HG03432 (cell line): ENCODE results near the gene EPS15.
A peak's percentile ranks its signal among the peaks of the same experiment; 100 is the strongest.
"Not testable (repeated sequence)": the region's sequence is repeated elsewhere in the genome, so short reads cannot be mapped to it uniquely, and the experiment has no call there.

Experiments
- ATAC-seq: cut with Tn5 transposase; IDR thresholded peaks from one replicate; pipeline ENCODE4 v1.9.1; 2021; ENCODE audit warnings: mild to moderate bottlenecking, moderate library complexity; ENCODE audit not compliant: unreplicated experiment

EPS15 gene

DNA sequence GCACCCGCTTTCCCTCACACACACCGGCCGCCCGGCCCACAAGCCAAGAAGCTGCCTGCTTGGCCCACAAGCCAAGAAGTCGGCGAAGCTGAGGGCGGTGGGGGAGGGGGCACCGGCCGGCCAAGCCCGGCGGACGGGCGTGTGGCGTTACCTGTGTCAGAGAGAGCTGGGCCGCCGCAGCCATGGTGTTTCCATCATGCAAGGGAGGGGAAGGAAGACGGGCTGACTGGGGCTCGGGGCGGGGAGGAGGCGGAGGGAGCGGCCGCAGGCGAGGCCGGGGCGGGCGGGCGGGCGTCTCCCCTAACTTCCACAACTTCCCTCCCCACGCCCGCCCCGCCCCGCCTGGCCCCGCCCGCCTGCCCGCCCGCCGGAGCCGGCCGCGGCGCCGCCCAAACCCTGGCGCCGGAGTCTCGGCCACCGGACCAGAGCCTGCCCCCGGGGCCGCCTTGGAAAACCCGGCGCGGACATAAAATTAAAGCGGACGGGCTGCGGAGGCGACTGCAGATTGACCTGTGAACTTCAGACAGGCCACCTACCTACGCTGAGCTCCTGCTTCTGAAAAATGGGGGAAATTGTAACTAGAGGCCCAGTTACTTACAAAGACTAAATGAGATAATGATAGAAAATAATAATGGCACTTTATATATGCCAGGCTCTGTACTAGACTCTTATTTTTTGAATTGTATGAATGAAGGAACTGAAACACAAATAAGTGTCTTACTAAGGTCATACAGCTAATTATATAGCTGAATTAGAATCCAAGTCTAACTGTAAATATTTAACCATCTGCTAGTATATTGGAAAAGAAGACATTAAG is at the start of gene EPS15:
EPS15 (minus strand) TSS at position 219 of the 817 bp plus-strand sequence; CDS start at position 184, 35 bp downstream.
- peak; percentile 68 for ATAC-seq

DNA sequence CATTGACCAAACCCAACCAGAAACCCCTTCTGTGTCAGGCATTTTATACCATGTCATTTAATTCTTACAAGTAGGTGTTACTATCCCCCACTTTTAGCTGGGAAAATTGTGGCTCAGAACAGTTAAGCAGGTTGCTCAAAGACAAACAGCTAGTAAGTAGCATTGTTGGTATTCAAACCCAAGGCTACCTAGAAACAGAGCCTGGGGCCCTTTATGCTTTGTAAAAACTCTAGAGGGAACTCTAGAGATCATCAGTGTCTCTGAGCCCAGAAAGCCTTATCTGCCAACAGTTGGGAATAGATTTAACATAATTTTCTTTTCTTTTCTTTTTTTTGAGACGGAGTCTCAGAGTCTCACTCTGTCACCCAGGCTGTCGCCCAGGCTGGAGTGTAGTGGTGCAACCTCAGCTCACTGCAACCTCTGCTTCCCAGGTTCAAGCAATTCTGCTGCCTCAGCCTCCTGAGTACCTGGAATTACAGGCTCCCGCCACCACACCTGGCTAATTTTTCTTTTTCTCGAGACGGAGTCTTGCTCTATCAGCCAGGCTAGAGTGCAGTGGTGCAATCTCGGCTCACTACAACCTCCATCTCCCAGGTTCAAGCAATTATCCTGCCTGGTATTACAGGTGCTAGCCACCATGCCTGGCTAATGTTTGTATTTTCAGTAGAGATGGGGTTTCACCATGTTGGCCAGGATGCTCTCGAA is 49.3 kb upstream of the EPS15 start:
- no peak for ATAC-seq

DNA sequence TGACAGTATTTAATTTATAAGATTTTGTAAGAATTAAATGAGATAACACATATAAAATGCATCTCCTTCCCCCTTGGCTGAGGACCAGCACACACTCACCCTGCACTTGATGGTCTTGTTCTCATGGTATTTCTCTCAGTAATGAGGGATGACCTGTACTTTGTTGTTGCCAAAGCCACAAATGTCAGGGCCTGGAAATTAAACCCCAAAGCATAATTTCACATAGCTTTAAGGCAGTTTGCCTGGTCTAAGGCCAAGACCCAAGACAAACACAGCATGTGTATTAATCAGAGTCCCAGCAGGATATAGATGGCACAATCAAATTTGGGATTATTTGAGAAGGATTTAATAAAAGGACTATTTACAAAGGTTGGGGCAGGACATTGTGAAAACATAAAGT is 48.6 kb upstream of the EPS15 start:
- ATAC-seq, result no peak

DNA sequence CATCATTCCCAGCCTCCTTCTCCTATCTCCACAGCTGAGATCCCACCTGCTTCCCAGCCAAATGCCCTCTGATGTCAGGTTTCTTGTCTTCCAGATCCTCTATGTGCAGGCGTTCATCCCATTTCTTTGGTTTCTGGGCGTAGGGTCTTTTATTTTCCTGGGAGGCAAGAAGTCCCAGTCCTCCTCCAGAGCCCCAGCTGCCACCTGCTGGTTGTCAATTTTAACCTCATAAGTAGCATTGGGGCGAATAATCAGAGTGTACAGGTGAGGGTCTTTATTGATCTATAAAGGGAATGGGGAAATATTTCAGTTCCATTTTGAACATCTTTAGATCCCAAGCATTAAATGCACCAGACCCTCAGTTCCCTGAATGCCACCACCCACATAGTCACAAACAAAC is 47.2 kb upstream of the EPS15 start:
- ATAC-seq, result no peak

DNA sequence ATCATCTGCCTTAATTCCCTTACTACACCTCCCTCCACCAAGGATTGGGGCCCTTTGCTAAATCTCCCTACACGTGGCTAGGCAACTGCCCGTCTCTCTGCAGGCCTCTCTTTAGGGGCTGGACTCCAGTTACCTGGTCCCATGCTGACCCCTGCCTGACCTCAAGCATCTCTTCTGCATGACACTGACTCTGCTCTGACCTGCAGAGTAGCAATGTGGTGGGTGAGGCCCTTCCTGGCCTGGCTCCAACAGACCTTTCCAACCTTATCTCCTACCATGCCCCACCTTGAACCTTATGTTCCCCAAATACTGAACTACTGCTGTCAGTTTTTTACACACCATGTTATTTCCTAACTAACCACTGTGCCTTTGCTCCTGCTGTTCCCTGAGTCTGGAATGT is 45.9 kb upstream of the EPS15 start:
- no peak for ATAC-seq

DNA sequence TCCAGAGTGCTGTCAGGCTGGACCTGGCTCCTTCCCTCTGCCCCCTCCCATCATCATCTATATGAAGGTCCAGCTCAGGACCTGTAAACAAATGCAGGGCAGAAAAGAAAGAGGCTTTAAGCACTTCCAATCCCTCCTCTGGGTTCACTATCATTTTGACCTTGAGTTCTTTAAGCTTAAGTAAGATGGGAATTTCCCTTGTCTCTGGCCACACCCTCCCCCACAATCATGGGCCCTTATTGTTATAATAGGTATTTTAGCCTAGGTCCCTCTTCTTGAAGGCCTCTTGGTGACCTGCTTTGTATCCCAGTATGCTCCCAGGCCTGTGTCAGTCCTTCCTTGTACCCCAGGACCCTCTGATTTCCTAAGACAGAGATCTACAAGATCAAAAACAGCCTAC is 45.1 kb upstream of the EPS15 start:
- no peak for ATAC-seq

DNA sequence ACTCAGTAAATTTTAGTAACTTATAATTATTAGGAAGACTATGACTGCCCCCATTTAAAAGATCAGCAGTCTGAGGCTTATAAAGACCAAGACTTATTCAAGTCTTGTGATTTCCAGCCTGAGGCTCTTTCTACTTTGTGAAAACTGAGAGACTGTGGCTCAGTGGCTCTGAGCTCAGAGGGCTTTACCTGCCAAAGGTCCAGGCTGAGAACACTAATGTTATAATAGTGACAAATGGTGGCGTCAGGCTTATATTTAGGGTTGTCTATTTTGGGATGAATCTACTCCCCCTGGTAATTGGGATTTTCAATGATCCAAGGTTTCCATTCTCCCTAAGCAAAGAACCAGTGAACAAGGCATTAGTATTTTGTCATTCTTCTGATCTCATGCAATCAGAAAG is 42.6 kb upstream of the EPS15 start:
- ATAC-seq, result no peak

DNA sequence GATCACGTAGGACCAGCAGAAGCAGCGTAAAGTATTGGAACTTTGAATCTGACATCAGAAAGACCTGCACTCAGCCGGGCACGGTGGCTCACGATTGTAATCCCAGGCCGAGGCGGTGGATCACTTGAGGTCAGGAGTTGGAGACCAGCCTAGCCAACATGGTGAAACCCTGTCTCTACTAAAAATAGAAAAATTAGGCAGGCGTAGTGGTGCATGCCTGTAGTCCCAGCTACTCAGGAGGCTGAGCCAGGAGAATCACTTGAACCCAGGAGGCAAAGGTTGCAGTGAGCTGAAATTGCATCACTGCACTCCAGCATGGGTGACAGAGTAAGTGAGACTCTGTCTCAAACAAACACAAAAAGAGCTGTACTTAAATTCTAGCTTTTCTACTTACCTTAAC is 41.8 kb upstream of the EPS15 start:
- ATAC-seq, result not testable (repeated sequence)

DNA sequence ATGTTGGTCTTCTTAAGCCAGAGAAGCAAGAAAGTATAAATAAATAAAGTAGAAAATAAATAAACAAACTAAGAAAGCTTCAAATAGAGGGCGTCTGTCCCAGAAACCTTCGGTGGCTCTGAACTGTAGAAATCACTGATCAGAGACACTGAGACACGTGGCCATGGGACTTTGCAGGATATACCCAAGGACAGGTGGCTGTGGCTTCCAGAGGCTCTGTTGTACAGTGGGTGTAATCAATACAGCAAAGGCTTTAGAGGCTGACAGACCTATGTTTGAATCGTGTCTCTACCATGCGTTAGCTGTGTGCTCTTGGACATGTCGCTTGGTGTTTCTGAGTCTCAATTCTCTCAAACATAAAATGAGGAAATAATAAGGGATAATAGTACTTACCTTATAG is 41.0 kb upstream of the EPS15 start:
- no peak for ATAC-seq

DNA sequence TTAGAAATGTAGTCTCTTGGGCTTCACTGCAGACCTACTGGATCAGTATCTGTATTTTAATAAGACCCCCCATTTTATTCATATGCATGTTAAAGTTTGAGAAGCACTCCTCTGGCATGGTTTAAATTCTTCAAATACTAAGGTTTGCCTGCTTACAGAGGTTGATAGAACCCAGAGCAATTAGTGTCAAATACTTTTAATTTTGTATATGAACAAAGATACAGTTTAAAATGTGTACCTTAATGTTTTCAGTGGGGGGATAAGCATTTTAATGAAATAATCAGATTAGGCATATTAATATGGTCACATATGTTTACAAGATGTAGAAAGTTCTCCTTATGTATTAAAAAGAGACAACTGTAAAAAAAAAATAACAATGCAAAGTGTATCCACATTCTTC is 40.4 kb upstream of the EPS15 start:
- no peak for ATAC-seq

DNA sequence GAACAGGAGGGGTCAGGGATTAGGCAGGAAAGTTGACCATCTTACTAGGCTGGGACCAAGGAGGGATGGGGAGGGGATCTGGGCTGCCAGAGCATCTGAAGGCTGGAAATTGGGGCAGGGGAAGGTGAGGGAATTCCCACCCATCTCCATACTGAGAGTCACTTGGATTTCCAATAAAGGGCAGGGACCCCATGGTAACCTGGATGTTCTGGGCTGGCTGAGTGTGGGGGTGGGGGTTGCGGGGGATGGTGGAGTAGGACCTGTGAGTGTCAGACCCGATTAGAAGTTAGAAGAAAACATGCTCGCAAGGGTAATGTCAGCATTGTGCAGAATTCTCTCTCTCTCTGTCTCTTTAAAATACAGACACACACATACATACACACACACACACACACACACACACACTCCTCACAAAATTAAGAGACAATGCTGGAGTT is 40.0 kb upstream of the EPS15 start:
- ATAC-seq, result no peak

DNA sequence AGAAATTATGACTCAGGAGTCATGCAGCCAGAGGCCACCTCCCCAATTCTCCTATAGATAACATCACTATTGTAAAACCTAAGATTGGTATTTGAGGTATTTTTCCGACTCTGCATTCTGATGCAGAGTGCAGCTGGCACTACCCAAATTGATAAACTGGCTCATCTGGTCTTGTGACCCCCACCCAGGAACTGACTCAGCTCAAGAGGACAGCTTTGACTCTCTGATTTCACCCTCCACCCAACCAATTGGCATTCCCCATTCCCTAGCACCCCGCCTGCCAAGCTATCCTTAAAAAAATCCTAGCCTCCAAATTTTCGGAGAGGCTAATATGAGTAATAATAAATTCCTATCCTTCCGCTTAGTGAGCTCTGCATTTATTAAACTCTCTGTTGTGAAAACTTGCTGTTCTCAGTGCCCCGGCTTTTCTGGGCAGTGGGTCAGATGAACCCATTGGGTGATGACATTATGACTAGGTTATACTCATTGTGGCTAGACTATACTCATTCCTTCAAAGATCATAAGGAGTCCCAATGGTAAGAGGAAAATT is 39.4 kb upstream of the EPS15 start:
- no peak for ATAC-seq

DNA sequence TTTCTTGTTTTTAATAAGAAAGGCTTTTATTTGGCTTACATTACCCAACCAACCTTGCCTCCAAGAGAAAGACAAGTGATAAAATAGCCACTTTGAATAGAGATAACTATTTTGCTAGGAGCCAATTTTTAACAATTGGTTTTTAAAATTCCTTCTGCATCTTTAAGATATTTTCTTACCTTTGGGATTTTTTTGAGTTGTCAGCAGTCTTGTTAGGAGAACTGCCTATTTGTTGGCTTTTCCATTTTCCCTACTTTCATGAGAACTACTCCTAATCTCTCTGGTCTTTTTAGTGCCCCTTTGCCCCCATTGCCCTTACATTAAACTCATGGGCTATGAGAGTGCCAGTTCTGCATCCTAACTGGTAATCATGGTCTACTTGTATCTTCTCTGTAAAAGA is 38.1 kb upstream of the EPS15 start:
- ATAC-seq, result no peak

DNA sequence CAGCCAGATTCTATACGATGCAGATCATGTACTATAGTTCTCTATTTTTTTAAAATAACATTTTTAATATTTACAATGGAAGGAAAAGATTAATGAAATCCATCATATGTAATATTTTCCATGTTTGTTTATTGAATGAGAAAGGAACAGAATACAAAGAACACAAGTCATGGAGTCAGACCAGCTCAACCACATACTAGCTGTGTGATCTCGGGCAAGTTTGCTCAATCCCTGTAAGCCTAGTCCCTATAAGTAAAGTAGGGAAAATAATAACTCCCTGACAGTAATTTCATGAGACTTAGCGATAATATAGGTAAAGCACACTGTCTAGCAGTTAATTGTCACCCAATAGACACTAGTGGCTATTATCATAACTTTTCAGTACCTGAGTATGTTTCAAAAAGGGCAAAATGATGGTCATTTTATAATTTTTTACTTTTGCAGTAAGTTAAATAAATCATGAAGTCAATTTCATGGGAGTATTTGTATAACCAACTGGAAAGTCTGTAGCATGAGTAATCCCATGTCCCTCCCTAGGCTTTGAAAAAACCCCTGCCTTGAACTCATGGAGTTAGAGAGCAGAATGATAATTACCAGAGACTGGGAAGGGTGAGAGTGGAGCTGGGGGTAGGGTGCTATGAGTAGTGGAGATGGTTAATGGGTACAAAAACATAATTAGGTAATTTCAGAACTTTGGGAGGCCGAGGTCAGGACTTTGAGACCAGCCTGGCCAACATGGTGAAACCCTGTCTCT is 37.0 kb upstream of the EPS15 start:
- ATAC-seq, result no peak

DNA sequence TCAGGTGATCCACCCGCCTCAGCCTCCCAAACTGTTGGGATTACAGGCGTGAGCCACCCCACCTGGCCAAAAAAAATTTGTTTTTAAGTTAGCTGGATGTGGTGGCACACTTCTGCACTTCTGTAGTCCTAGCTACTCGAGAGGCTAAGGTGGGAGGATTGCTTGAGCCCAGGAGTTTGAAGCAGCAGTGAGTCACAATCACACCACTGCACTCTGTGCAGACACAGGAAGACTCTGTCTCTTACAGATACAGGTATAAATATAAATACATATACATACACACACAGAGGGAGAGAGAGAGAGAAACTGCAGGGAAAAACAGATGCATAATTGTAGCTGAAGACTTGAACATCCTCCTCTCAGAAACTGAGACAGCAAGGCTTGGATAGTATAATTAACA is 34.8 kb upstream of the EPS15 start:
- no peak for ATAC-seq

DNA sequence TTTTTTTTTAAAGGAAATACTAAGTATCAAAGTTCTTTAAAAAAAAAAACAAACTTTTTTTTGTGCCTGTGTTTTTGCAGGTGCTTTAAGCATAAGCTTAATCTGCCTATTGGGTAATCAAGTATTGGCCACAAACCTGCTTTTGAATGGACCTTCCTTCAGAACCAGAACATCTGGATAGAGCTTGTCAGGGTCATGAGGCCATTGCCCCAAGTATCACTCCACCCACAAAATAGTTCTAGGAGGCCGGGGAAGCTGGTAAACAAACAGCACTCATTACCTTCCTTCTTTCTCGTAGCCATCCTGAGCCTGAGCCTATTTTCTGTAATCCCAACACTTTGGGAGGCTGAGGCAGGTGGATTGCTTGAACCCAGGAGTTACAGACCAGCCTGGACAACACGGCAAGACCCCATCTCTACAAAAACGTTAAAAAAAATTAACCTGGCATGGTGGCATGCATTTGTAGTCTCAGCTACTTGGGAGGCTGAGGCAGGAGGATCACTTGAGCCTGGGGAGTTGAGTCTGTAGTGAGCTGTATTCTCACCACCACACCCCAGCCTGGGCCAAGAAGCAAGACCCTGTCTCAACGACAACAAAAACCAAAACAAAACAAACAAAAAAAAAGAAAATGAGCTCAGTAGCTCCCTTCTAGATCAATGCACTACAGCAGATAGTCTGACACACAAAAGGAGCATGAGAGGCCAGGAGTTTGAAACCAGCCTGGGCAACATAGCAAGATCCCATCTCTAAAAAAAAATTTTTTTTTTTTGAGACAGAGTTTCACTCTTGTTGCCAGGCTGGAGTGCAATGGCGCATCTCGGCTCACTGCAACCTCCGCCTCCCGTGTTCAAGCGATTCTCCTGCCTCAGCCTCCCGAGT is 34.1 kb upstream of the EPS15 start:
- ATAC-seq, result no peak

DNA sequence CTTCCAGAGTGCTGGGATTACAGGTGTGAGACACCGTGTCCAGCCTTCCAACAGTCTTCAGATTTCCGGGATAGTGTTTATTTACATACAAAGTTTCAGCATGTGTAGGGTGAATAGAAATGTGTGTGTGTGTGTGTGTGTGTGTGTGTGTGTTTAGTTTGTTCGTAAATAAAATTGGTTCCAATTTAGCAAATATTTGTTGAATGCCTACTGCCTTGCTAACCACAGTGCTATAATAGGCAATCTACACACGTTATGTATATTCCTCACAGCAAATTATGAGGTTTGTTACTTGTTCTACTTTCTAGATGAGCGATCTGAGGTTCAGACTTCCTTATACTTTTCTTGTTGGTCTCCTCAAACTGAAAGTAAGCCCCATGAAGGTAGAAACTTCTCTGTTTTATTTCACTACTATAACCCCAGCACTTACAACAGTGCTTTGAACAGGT is 32.8 kb upstream of the EPS15 start:
- ATAC-seq, result no peak

DNA sequence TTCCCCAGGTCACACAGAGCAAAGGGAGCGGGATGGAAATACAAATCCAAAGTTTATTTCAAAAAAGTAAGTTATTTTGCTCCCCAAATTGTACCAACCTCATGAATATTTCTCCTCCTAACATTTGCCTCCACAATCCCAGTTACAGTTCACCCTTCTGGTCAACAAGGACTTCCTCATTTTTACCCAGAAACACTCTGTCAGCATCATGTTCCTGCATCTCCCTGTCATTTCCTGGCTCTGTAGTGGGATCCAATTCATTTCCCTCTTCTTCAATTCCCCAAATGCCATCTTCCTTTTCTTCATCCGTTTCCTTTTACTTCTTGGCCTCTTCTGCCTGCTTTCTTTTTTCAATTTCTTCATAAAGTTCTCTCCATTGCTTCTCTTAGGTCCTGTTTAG is 32.0 kb upstream of the EPS15 start:
- ATAC-seq, result no peak

DNA sequence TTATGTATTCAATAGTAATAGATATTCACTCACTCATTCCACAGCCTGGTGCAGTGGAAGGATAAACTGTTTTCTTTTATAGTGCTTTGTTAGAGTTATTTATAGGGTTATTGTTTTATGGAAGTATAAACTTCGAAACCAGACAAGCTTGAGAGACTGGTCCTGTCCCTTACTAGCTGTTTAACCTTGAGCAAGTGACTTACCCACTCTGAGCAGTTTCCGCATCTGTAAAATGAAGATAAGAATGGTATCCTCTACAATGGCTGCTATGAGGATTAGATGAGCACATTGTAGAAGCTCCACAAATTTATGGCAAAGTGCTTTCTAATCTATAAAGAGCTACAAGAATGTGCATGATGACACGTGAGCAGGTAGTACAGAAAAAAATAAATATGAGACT is 30.8 kb upstream of the EPS15 start:
- ATAC-seq, result no peak

DNA sequence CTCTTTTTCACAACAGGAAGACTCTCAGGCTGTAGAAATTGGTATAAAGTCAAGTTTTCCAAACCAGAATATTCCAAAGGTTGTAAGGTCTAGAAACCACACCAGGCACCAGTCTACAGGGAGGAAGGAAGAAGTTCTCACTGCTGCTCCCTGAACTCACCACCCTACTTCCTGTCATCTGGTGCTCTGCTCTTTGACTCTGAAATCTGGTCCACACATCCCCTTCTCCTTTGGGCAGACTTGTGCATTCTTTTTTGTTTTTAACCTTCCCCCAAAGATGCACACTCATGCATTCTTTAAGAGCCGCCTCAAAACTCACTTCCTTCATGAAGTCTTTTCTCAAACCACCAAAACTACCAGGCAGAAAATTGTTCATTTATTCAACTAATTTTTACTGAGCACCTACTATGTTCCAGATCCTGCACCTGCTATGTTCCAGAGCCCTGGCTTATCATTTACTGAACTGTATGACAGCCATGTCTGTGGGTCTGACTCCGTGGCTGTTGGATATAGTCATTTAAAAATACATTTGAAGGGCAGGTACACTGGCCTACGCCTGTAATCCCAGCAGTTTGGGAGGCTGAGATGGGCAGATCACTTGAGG is 30.1 kb upstream of the EPS15 start:
- ATAC-seq, result no peak
